ENCODE results near the gene SYT8. TPM values are rescaled to one million over a fixed set of nuclear protein-coding genes. Genes with fewer than 3 reads are reported as not detected.

The SYT8 gene
- total and polyA plus RNA-seq, 2 donors (not counting 1 experiment from before 2014, with no cell fraction given): not detected

DNA sequence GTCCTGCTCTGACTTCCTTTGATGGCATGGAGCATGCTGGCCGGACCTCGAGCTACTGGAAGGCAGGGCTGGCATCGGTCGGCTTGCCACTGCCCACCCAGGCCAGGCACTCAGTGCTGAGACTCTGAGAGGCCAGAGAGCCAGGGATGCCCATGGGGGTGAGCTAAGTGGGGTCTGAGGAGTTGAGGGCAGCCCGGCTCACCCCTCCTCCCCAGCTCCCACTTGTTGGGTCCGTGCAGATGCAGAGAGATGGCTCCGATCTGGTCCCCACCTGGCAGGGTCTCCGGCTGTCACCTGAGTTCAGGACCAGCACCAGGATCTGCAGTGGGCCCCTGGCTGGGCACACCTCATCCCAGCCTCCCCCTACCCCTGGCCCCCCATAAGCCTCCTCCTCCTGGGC is 31.4 kb downstream of the SYT8 start:
- ChIA-PET CTCF (interaction anchor here (0.7 kb wide), 1 partner anchor 13 kb away, joined by 3 read pairs; the partner anchor contains the start of gene LSP1), POLR2A (interaction anchor here (0.7 to 2.1 kb wide), 2 partner anchors 13 to 25 kb away, joined by 3 to 5 read pairs; partner anchors contain the start of gene LSP1)
- intact Hi-C loops (cut with micrococcal nuclease): no loop called here
- no peak for DNase-seq
- H3K4me1 Mint-ChIP-seq: peaks cover 52% of the 10 kb centered on the region
- TF ChIP-seq, protein P1, sequence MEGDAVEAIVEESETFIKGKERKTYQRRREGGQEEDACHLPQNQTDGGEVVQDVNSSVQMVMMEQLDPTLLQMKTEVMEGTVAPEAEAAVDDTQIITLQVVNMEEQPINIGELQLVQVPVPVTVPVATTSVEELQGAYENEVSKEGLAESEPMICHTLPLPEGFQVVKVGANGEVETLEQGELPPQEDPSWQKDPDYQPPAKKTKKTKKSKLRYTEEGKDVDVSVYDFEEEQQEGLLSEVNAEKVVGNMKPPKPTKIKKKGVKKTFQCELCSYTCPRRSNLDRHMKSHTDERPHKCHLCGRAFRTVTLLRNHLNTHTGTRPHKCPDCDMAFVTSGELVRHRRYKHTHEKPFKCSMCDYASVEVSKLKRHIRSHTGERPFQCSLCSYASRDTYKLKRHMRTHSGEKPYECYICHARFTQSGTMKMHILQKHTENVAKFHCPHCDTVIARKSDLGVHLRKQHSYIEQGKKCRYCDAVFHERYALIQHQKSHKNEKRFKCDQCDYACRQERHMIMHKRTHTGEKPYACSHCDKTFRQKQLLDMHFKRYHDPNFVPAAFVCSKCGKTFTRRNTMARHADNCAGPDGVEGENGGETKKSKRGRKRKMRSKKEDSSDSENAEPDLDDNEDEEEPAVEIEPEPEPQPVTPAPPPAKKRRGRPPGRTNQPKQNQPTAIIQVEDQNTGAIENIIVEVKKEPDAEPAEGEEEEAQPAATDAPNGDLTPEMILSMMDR (IDR thresholded peaks at IDR 0.05): no peak
- TF ChIP-seq EZH2 (IDR thresholded peaks at IDR 0.05; ENCODE audit: borderline replicate concordance, insufficient read depth, low read depth, low read length, poor library complexity, severe bottlenecking): no peak
- H2AFZ ChIP-seq (ENCODE audit: insufficient read depth, low read depth, low read length, poor library complexity, severe bottlenecking): no peak overlapping the region
- H3K4me2 ChIP-seq (replicated peaks; ENCODE audit: low read depth, low read length, poor library complexity, severe bottlenecking): no peak overlapping the region
- H3K9ac ChIP-seq (ENCODE audit: low read length): no peak overlapping the region
- H3K4me3 Mint-ChIP-seq: no peak overlapping the region
- no peaks in the 10 kb centered on the region for H3K27me3 Mint-ChIP-seq
- no peaks in the 10 kb centered on the region for H3K9me3 ChIP-seq (ENCODE audit: control extremely low read depth in 1 of 3, control insufficient read depth in 2 of 3, insufficient read depth in 1 of 3, low read length in 2 of 3)
- no peak overlapping the region for H3K27ac ChIP-seq (ENCODE audit: low read length in 2 of 2)
- H3K36me3 ChIP-seq (replicated peaks in 1 of 2; ENCODE audit: control extremely low read depth in 1 of 2, control insufficient read depth in 1 of 2, extremely low read depth in 1 of 2, insufficient read depth in 2 of 2, low read length in 1 of 2): peaks cover 0 to 52% of the 10 kb centered on the region in 2 experiments
- peaks cover 100% of the 10 kb centered on the region for H4K20me1 ChIP-seq (ENCODE audit: control insufficient read depth, insufficient read depth, low read length, poor library complexity, severe bottlenecking)
- peaks cover 34 to 79% of the 10 kb centered on the region in 2 donors for H3K4me1 ChIP-seq (ENCODE audit: control insufficient read depth in 2 of 2, insufficient read depth in 2 of 2, low read length in 2 of 2)
- no peak overlapping the region for H3K27ac Mint-ChIP-seq
- H3K79me2 ChIP-seq (ENCODE audit: control insufficient read depth, insufficient read depth, low read length): peaks cover 100% of the 10 kb centered on the region
- H3K4me3 ChIP-seq (ENCODE audit: control extremely low read depth in 1 of 5, extremely low read depth in 1 of 5, insufficient read depth in 1 of 5, low read depth in 2 of 5, low read length in 4 of 5): no peak overlapping the region
- no peaks in the 10 kb centered on the region for H3K27me3 ChIP-seq (replicated peaks in 1 of 4; ENCODE audit: control extremely low read depth in 1 of 4, control insufficient read depth in 3 of 4, insufficient read depth in 4 of 4, low read length in 3 of 4)
- WGBS (ENCODE audit: insufficient coverage): 88% methylated on average over 8 of the region's 8 CpGs
- no peaks in the 10 kb centered on the region for H3K9me3 Mint-ChIP-seq (ENCODE audit: insufficient read depth)
- ATAC-seq (ENCODE audit: low read depth): no peak

DNA sequence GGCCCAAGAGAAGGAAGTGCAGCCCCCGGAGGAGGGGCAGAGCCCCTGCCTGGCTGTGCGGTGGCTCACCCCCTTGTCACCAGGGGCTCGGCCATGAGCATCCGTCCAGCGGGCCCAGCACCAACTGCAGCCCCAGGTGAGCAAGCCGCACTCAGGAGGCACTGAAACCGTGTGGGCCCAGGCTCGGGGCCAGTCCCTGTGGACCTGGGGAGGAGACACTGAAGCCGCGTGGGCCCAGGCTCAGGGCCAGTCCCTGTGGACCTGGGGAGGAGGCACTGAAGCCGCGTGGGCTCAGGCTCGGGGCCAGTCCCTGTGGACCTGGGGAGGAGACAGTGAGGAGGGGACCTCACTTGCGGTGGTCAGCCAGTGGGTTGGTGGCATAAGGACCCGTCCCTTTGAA is 32.0 kb downstream of the SYT8 start:
- TF ChIP-seq, protein P1 (IDR thresholded peaks at IDR 0.05): no peak
- no peak for TF ChIP-seq EZH2 (IDR thresholded peaks at IDR 0.05; ENCODE audit: borderline replicate concordance, insufficient read depth, low read depth, low read length, poor library complexity, severe bottlenecking)
- H3K4me2 ChIP-seq (replicated peaks; ENCODE audit: low read depth, low read length, poor library complexity, severe bottlenecking): no peak overlapping the region
- CTCF ChIA-PET: interaction anchor here (0.7 kb wide), 1 partner anchor 14 kb away, joined by 3 read pairs; the partner anchor contains the start of gene LSP1
- no peak for DNase-seq
- no peak overlapping the region for H3K4me3 ChIP-seq (ENCODE audit: control extremely low read depth in 1 of 5, extremely low read depth in 1 of 5, insufficient read depth in 1 of 5, low read depth in 2 of 5, low read length in 4 of 5)
- POLR2A ChIA-PET: interaction anchor here (0.7 to 2.1 kb wide), 2 partner anchors 13 to 24 kb away, joined by 3 to 5 read pairs; partner anchors contain the start of gene LSP1
- H3K36me3 ChIP-seq (replicated peaks in 1 of 2; ENCODE audit: control extremely low read depth in 1 of 2, control insufficient read depth in 1 of 2, extremely low read depth in 1 of 2, insufficient read depth in 2 of 2, low read length in 1 of 2): peaks cover 0 to 50% of the 10 kb centered on the region in 2 experiments
- H2AFZ ChIP-seq (ENCODE audit: insufficient read depth, low read depth, low read length, poor library complexity, severe bottlenecking): no peak overlapping the region
- 87% methylated on average over 15 of the region's 15 CpGs for WGBS (ENCODE audit: insufficient coverage)
- H3K9me3 ChIP-seq (ENCODE audit: control extremely low read depth in 1 of 3, control insufficient read depth in 2 of 3, insufficient read depth in 1 of 3, low read length in 2 of 3): no peaks in the 10 kb centered on the region
- H3K27me3 ChIP-seq (replicated peaks in 1 of 4; ENCODE audit: control extremely low read depth in 1 of 4, control insufficient read depth in 3 of 4, insufficient read depth in 4 of 4, low read length in 3 of 4): no peaks in the 10 kb centered on the region
- no peak overlapping the region for H3K9ac ChIP-seq (ENCODE audit: low read length)
- no peaks in the 10 kb centered on the region for H3K9me3 Mint-ChIP-seq (ENCODE audit: insufficient read depth)
- no peaks in the 10 kb centered on the region for H3K27me3 Mint-ChIP-seq
- H3K27ac Mint-ChIP-seq: no peak overlapping the region
- peaks cover 32 to 80% of the 10 kb centered on the region in 2 donors for H3K4me1 ChIP-seq (ENCODE audit: control insufficient read depth in 2 of 2, insufficient read depth in 2 of 2, low read length in 2 of 2)
- peaks cover 100% of the 10 kb centered on the region for H3K79me2 ChIP-seq (ENCODE audit: control insufficient read depth, insufficient read depth, low read length)
- ATAC-seq (ENCODE audit: low read depth): no peak
- intact Hi-C loops (cut with micrococcal nuclease): no loop called here
- no peak overlapping the region for H3K27ac ChIP-seq (ENCODE audit: low read length in 2 of 2)
- peaks cover 100% of the 10 kb centered on the region for H4K20me1 ChIP-seq (ENCODE audit: control insufficient read depth, insufficient read depth, low read length, poor library complexity, severe bottlenecking)
- peaks cover 54% of the 10 kb centered on the region for H3K4me1 Mint-ChIP-seq
- no peak overlapping the region for H3K4me3 Mint-ChIP-seq

All from B cell (primary cell).